Glomerular visceral epithelial cell (primary cell): Measurements from ENCODE around the gene TMEM235.
"Not testable (repeated sequence)": the region's sequence is repeated elsewhere in the genome, so short reads cannot be mapped to it uniquely, and the experiment has no call there.

Source experiments
- DNase-seq: peaks from one replicate; pipeline ENCODE4 v3.0.0-alpha.2; 2016; ENCODE audit errors: extremely low spot score

TMEM235 gene

GRCh38 chr17:78238823-78239488, 7.5 kb downstream of the TMEM235 start:
- DNase-seq = no peak

GRCh38 chr17:78239489-78239931, 8.1 kb downstream of the TMEM235 start:
- DNase-seq = no peak

- no peak for DNase-seq
Measured at GRCh38 chr17:78240012-78240655, 8.7 kb downstream of the TMEM235 start.

GRCh38 chr17:78240839-78241238, 9.4 kb downstream of the TMEM235 start:
- no peak for DNase-seq

GRCh38 chr17:78241277-78242023, 10.0 kb downstream of the TMEM235 start:
- peak; percentile 40 for DNase-seq

DNA sequence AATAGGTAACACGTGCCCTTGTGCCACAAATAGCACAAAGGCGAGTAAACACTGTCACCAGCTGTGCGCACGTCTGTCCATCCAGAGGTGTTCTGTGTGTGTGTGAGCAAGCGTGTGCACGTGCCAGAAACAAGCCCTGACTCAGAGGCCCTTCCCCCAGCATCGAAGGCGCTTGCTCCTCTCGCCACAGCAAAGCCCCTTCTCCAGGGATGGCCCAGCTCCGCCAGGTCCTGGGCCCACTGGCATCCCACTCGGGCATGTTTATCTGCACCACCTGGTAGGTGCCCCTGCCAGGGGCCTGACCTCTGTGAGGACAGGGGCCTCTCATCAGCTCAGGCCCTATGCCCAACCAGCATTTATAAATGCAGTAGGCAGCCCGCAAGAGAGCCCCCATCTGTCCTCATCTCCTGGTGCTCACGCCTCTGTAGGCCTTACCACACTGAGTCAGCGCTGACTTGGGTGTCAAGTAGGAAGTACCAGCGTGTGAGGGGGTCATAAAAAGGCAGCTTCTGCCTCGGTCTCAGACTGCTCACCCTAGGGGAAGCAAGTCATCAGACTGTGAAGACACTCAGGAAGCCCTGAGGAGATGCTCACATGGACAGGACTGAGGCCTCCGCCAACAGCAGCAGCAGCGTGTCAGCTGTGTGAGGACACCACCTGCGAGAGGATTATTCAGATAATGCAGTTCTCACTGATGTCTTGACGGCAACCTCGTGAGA, 10.8 kb downstream of the TMEM235 start:
- DNase-seq = peak; percentile 44

- no peak for DNase-seq
Measured at GRCh38 chr17:78247304-78247703, 15.9 kb downstream of the TMEM235 start.

DNA sequence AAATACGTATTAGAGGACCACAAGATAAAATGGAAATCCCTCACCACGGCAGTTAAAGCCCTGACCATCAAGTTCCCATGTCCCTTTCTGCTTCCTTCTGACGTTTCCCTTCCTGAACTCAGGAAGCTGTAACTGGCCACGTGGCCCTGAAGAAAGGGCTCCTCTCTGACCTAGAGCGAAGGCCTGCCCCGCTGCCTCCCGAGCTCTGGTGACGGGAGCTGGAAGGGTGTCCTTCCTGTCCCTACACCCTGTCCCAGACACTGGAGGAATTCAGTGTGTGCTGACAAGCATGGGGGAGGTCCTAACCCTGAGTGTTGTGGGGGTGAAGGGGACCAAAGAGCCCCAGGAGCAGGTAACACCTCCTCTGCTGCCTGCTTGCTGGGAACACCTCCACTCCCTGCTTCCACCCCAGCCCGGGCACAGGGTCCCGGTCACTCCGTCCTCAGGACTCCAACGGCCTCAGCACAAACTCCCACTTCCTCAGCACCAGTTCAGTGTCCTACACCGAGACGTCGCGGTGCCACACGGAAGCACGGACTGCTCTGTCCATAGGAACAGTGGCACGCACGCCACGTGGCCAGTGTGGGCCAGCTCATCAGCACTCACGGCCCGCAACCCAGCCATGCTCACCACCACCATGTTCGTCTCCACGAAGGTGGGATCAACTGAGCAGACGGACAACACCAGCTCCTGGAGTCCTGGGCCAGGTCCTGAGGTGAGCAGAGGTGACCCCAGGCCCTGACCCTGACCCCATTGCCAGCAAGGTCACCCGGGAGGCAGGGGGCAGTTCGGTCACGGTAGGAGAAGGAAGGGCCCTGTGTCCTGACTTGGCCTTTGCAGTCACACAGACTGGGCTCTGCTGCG, 16.9 kb downstream of the TMEM235 start:
- no peak for DNase-seq

DNA sequence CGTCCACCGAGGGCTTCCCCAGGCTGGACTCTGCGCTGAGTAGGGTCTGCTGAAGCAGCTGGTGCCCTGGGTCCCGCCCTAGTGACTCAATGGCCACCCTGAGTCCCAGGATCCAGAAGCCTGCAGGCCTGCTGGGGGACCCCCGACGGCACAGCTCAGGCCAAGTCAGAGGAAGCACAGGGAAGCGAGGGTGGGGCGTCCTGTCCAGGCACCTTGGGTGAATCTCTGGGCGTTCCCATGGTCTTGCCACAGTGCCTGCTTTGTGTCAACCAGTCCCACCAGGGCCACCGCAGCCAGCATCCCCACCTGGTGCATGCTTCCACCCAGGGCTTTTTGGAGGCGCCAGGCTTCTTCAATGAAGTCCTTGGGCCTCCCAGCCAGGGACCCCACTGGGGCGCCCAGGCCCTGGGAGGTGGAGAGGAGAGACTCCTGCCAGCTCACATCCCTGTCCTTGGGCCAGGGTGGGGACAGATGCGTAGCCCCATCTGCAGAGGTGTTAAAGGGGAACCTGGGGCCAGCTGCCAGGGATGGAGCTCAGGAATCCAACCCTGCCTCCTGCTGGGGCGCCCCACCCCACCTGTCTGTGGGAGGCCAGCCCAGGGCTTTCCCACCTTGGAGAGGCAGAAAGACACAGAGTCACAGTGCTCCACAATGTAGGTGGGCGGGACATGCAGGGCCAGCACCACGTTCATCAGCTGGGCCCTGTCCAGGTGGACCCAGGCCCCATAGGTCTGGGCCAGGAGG, 17.8 kb downstream of the TMEM235 start:
- no peak for DNase-seq

DNA sequence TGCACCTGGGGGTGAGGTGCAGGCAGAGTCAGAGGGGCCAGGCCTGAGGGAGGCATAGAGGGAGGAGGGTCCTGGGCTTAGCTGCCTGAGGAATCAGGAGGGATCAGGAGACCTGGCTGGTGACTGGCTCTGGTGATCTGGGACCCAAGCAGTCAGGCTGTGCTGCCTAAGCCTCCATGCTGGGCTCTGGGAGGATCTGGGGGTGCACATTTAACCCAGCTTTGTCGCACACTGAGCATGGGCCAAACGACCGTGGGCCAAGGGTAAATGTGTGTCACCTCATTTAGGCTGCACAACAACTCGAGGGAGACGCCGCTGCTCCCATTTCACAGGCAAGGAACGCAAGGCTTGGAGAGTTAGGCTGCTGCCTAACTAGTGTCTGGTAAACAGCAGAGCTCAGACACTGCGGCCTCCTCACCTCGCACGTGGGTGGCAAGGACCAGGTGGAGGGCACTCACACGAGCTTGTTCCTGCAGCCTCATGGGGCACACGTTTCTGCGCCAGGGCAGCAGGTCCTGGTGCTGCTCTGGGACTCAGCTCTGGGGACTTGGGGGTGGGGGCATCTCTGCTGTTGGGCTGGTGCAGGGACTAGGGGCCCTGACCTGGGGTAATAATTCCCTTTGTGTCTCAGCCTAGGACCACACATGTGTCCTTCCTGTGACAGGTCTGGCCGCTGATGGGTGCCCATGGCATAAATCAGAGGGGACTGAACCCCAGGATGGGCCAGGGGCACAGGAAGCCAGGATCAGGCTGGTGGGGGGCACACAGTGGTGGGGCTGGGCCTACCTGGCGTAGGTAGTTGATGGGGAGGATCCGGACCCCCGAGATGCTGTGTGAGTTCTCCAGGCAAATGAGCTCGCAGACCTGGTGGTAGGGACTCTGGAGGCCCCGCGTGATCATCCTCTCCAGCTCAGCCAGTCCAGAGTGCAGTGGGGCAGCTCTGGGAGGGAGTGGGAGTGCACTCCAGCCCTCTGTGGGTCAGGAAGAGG, 18.7 kb downstream of the TMEM235 start:
- no peak for DNase-seq

DNA sequence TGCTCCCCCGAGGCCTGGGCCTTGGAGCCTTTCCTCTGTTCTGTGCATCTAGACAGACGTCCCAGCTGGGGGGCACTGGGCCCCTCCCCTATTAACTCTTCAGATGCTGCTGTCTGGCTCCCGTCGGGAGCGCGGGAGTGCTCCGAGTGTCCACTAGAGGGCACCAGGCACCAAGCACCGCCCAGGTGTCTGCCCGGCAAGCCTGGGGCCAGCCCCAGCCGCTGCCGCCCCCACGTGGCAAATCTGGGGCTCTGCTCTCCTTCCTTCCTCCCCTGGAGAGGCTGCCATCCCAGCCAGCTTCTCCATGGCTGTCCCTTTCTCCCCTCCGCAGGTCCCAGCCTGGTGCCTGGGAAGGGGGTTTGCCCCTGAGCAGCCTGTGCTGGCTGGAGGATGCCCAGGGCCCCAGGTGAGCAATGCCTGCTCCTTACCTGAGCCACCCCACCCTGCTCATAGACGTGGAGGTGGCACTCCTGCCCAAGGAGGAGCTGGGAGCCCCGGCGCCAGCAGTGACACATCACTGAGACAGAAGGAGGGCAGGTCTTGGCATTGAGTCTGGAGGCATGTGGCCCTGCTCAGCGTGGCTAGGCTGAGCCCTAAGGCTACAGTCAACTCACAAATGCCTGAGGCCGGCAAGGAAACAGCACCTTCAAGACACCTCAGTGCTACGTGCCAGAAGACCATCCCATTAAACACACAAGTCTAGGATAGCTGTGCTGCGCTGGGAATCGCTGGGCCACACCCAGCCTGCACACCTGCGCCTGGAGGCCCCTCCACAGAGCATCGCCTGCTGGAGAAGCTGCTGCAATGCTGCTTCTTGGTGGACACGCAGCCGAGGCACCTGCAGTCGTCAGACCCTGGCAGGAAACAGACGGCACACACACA, 19.7 kb downstream of the TMEM235 start:
- DNase-seq = peak; percentile 89

GRCh38 chr17:78251773-78252103, 20.3 kb downstream of the TMEM235 start:
- no peak for DNase-seq

- no peak for DNase-seq
Measured at GRCh38 chr17:78252111-78252634, 20.7 kb downstream of the TMEM235 start.

- no peak for DNase-seq
Measured at GRCh38 chr17:78252701-78253635, 21.5 kb downstream of the TMEM235 start.

DNA sequence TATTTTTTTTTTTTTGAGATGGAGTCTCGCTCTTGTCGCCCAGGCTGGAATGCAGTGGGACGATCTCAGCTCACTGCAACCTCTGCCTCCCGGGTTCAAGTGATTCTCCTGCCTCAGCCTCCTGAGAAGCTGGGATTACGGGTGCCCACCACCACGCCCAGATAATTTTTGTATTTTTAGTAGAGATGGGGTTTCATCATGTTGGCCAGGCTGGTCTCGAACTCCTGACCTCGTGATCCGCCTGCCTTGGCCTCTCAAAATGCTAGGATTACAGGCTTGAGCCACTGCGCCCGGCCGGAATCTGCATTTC, 22.2 kb downstream of the TMEM235 start:
- DNase-seq = not testable (repeated sequence)

DNA sequence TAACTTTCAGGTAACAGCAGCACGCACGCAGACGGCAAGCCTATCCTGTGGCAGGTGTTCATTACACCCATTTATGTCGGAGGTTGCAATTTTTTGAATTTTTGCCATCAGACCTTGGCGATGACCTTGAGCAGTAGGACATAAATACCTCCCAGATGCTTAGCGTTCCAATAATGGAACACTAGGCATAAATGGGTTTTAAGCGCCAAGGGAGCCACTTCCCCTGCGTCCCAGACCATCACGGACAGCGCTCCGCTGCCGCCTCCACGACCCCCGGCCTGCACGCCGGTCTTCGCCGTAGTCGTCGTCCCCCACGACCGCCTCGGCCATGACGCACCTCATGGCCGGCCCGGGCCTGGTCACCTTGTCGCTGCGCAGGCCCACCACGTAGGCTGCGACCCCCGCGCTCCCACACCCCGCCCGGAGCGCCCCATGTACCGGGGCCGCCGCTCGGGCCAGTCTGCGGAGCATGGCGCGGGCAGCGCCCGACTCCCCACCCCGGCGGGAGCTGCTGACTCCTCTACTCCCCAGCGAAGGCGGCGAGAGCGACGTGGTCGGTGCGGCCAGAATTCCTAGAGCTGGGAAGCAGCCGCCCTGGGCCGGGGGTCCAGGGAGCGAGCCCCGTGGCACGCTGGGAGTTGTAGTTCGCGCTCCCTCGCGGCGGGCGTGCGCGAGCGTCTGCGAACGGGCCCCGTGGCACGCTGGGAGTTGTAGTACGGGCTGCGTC, 22.7 kb downstream of the TMEM235 start:
- peak; percentile 81 for DNase-seq
